A172 (cell line): ENCODE results near the gene PCCB. TPM values are rescaled to one million over a fixed set of nuclear protein-coding genes. Genes with fewer than 3 reads are reported as not detected.

Experiments
- DNase-seq: peaks from one replicate; pipeline ENCODE4 v3.0.0-alpha.2; 2015; ENCODE audit warnings: low spot score
- total RNA-seq: library from RNA; depleted of rRNA; stranded (reverse); fragments of >200 nt; shearing (Covaris generic); gene quantifications from 2 replicates; pipeline ENCODE4 v1.2.3, GENCODE V29; 2014; rRNA removed

The PCCB gene
- 58.5 and 58.8 TPM in 2 replicates for total RNA-seq

DNA sequence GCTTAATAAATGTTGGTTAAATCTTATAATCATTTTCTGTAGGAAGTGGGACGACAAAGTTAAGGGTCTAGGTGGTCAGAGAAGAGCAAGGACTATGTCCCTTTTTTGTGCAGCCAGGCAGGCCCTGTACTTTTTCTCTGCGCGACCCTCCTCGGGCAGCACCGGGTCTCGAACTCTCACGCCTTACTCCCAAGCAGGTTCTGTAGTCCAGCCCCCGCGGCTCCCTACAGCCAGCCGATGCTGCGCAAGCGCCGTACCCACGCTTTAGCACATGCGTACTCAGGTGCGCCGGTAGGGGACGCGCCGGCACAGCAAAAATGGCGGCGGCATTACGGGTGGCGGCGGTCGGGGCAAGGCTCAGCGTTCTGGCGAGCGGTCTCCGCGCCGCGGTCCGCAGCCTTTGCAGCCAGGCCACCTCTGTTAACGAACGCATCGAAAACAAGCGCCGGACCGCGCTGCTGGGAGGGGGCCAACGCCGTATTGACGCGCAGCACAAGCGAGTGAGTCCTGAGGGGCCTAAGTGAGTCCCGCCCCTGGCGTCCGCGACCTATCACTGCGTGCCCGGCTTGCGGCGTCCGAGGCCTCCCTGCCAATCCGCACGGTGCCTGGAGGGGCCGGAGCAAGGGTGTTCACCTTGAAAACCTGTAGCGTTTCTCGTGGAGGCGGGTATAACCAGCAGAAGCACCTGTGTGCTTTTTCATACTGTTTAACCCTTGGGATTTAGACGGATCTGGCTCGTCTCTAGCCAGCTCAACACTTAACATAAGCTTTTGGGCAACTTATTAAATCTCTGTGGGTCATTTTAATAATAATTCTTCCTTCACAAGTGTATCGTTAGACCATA is at the start of gene PCCB:
TSS of gene PCCB (plus strand) at position 282 of the 844 bp plus-strand sequence. CDS start at position 318, 36 bp downstream.
- peak; percentile 90 for DNase-seq

DNA sequence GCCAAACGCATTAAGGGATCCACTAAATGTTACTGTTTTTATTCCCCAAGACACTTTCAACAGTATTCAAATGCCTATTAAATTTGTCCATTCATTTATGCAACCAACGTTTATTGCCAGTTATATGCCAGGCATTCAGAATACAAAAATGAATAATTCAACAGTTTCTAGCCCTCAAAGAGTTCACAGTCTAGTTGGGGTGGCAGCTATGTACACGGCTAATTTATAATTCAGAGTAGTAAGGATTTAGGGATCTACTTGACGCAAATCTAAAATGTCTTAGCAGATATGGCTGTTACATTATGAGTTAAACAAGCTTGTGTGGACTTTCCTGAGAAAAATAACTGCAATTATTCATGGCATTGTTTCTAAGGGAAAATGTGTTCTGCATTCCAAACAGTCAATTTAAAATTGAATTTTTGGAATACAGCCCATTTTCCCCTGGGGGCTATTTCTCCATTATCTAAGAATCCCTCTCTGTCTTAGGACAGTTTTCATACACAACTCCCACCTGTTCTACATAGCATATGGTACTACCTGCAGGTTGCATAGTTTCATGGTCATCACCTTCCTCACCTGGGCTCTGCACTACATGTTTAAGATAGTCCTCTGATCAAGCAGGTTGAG is 42.5 kb upstream of the PCCB start:
- DNase-seq = no peak

DNA sequence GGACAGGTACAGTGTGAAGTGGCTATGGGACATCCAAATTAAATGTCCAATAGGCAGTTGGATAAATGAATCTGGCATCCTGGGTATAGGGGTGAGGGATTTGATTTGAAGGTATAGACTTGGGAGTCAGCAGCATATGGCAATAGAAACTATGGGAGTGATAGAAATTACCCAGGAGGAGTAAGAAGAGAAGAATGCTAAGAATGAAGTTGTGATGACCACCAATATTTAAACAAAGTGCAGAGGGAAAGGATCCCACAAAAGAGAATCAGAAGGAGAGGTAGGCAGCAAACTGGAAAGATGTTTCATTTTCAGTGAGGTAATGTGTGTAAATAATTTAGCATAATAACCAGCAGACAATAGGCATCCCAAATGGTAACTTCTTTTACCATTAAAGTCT is 40.2 kb upstream of the PCCB start:
- DNase-seq = peak; percentile 67

DNA sequence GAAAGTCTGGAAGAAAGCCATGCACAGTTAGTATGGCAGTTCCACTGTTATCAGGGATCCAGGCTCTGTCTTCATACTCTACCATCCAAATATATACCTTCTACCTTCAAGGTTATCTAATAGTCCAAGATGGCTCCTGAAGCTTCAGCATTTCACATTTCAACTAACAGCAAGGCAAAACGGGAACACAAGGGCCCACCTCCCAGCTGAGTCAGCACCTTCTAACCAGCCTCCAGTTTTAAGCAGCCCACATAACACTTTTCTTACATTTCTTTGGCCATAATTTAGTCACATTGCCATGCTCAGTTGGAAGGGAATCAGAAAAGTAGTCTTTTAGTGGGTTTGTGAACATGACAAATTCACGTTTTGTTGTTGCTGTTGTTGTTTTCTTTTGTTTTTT is 38.6 kb upstream of the PCCB start:
- DNase-seq = no peak

DNA sequence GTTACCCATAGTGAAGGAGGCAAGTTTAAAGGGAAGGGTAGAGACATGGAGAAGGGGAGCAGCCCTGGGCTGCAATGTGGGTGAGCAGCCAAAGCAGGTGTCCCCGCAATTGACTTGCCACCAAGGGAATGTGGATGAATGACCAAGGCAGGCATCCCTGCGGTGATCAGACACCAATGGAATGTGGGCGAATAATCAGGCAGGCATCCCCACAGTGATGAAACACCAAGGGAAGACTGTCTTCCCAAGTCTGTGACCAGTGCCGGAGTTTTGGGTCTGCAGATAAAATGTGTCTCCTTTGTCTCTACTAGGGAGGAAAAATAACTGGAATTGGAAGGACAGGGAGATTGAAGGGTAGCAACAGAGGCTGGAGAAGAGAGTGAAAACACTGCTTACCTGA is 27.4 kb upstream of the PCCB start:
- DNase-seq = peak; percentile 71

DNA sequence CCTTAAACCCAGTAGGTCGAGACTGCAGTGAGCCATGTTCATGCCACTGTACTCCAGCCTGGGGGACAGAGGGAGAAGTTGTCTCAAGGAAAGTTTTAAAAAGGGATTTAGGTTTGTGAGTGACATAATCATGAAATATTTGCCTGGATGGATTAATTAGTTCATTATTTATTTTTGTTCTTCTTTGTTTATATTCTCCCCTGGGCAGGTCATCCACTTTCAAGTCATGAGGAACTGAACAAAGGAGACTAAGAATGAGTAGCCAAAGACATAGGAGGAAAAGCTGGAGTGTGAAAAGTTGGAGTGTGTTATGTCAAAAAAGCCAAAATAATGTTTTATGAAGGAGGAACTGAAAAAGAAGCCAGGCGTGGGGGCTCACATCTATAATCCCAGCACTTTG is 17.7 kb upstream of the PCCB start:
- DNase-seq = no peak

DNA sequence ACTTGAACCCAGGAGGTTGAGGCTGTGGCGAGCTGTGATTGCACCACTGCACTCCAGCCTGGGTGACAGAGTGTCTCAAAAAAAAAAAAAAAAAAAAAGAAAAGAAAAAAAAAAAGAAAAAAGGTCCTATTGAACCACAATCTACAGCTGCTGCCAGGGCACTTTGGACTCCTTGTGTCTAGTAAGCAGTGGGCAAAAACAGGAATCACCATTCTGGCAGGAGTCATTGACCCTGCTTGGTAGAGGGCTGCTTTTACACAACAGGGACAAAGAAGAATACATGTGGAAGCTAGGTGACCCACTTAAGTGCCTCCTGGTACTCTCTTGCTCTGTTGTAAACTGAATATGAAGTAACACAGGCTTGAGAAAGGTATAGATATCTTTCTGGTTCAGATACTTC is 14.6 kb upstream of the PCCB start:
- no peak for DNase-seq

DNA sequence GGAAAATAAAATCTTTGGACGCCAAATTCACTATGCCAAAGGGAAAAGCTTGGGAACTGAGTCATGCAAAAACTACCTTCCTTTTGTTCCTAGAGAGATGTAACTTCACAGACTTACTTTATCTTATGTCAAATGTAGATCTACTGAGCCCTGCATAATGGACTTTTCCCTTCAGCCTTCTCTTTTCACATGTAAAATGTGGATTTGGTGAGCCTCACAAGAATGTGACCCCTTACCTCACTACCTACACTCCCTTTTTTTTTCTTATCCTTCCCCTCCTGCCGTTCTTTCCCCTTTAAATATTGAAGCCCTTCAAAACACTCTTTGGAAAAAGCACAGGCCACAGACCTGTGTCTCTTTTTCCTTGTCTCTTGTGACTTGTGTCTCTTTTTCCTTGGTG is 14.0 kb upstream of the PCCB start:
- DNase-seq = no peak

DNA sequence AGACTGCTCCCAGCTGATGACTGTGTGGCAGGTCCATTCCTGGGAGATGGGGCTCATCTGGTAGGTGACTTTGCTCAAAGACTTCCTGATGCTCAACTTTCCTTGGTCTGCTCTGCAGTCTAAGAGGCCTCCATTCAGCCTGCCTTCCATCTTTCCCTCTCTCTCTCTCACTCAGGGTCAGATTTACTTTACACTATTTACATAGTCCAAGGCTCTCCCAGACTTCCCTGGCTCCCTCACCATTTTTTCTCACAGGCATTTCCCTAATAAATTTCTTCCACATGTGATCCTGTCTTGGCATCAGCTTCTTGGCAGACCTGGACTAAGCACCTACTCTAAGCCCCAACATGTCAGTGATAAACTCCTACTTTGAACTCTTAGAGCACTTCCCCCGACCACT is 13.0 kb upstream of the PCCB start:
- DNase-seq = no peak

DNA sequence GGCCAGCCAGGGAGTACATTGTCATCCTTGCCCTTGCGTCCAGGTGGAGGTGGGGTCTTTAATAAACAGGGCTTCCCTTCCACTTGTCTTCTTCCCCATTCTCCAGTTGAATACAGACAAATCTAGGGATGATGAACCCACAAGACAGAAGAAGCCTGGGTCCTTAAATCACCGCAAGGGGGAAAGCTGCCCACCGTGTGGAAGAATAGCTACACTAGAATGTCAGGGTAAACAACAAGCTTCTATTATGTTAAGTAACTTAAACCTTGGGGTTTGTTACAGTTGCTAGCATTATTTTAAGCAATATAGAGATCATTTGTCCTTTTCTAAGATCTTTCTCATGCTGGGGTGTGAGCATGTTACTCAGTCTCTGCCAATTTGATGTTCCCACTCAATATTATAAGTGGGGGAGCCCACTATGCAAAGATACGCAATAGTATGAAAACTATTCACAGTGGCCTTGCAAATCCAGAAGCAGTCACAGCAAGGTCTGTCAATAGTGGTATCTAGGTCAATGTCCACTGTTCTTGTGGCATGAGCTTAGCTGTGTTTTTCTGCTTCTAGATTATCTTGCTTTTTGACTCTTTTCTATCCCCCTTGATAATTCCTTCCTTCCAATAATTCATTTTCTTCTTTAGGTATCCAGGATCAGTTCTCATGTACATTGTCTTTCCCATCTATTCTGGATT is 12.0 kb upstream of the PCCB start:
- DNase-seq = no peak

DNA sequence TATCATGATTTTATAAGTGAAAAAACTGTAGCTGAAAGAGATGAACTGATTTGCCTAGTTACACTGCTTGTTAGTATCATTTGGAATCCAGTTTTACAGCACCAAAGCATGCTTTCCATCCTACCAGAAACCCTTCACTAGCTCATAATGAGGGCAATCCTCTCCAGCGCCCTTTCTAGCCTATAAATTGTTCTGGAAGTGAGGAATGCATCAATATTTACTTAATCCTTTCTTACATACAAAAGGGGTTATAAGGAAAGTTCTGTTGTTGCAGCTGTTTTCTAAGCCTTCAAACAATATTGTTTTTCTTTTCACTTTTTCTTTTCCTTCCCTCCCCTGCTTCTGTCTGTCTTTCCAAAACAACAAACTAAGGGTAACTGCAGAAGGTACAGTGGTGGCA is 11.0 kb upstream of the PCCB start:
- DNase-seq = no peak

DNA sequence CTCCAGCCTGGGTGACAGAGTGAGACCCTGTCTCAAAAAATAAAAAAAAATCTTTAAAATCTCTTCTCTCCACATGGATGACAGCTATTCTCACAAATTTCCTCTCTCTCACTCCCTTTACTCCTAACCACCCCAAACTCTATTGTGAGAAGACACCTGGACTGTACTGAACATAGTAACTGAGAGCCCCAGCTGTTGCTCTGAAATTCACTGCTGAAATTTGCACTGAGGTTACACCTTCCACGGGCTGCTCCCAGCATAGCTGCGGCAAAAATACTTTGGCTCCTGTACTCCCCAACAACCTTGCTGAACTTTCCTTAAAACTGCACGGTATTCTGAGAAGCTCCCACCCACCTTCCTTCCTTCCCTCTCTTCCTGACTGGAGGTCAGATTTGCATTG is 4.4 kb upstream of the PCCB start:
- DNase-seq = no peak

DNA sequence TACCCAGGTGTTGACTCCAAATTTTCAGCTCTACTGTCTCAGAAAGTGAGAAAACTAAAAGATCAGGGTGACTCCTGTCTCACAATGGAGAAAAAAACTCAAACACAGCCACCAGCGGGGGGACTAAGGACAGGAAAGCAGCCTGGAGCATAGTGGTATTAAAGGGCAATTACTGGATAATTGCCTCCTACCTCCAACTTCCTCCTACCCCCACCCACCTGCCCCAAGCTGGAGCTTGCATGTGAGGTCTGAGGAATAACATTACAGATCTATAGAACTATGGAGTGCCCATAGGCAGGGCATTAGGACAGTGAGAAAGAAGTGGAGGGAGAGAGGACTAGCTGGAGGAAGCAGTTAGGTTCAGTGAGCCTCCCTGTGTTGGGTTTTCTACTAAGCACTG is 2.7 kb upstream of the PCCB start:
- no peak for DNase-seq

DNA sequence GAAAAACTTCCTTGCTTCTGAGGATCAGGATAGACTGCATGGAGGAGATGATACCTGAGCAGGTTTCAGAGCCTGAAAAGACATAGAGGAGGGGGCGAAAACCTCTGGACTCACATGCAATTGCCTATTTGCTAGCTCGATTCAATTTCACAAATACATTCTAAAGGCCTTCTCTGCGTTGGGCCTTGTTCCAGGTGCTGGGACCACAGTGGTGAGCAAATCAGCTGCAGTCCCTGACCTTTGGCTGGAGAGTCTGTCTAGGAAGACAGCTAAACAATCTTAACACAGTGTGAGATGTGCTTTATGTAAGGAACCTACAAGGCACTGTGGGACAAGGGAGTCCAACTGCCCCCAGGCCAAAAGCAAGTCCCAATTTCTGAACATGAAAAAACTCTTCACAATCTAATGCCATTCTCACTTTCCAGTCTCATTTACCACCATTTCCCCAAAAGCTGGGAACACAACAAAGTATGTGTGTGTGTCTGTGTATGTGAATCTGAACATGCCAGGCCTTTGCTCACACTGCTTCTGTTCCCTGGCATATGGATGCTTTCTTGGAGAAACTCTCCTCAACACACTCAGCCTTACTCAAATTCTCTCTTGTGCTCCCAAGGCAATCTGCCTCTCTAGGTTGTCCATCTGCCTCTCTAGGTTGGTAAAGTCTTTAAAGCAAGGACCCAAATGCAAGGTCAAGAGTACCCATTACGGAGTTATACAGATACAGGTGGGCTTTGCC is 2.1 kb upstream of the PCCB start:
- DNase-seq = no peak

DNA sequence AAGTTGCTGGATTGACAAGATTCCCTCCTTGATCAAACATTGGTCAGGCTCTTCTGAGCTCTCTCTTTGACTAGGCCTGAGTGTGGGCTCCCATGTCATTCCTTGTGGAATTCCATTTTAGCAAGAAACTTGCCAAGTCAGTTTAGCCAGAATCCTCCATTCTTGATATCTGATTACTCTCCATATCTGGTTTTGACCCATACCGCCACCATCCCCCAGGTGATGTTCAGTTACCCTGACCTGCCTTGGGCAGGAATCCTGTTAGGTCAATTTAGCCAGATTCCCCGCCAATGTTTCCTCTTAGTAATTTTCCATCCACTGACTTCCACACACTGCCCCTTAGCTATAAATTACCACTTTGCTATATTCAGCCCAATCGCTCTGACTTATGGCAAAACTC is 1.0 kb upstream of the PCCB start:
- no peak for DNase-seq

DNA sequence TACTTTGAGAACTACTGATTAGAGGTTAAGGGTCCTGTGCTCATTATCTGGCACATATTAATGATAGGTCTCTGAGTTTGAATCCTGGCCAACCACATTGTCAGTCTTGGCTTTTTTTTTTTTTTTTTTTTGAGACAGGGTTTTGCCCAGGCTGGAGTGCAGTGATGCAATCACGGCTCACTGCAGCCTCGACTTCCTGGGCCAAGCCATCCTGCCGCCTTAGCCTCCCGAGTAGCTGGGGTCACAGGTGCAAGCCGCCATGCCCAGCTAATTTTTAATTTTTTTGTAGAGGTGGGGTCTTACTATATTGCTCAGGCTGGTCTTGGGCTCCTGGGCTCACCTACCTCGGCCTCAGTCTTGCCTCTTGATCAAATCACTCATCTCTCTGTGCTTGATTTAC is 547 bp upstream of the PCCB start:
- DNase-seq = no peak

DNA sequence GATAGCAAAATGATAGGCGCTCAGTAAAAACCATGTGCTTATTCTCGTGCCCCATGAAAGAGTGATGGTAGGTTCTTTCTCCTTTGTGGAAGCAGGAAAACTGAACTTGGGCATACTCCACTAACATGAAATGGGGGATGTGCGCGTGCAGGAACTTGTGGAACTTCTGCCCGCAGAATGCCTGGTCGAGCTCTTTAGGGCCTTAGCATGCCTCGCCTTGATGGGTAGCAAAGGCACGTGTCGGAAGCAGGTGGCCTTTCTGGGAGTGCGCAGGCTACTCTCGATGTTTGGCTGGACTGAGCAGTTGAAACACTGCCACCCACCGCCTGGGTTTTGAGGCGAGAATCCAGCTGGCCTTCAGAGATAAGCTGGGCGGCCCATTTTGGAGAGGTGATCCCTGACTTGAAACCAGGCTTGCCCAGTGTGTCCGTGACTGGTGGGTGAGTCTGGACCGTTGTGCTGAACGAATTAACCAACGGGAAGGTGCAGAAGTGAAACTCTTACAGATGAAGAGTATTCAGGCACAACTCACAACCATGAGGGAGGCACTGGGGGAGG is 842 bp downstream of the PCCB start:
- peak; percentile 56 for DNase-seq

DNA sequence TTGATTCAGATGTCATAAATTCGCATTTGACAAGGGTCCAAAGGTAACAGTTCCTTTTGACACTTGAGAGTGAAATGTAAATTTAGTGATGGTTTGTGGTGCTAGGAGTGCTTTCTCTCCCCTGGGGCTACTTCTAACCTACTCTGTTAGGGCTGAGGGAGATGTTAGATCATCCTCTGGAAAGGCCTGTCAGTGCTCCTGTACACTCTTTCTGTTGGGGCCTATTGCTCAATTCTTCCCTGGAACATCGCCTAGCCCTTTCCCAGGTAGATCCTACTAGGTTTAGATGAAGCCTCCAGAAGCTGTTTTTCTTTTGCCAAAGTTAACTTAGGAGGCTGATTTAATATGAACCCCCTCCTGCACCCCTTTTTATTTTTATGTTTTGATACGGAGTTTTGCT is 1.4 kb downstream of the PCCB start:
- no peak for DNase-seq

DNA sequence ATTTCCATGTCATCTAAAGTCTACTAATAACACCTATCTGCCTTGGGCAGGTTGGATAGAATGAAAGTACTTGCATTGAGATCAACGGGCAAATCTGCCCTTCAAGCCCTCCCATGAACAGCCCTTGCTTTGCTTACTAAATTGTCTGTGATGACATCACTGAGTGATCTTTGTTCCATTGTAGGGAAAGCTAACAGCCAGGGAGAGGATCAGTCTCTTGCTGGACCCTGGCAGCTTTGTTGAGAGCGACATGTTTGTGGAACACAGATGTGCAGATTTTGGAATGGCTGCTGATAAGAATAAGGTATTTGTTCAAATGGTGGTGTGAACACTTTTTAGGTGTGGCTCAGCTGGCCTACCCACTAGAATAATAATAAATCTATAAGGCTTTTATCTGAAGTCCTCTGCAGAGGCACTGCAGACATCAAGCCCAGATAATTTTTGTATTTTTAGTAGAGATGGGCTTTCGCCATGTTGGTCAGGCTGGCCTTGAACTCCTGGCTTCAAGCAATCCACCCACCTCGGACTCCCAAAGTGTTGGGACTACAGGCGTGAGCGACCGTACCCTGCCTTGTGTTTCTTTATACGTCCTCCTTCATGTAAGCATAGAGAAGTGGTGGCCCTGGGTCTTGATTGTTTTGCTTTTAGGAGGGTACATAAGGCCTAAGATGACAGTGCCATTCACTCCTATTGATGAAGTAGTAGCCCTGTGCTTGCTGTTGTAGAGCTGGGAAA is 5.7 kb downstream of the PCCB start:
- no peak for DNase-seq

DNA sequence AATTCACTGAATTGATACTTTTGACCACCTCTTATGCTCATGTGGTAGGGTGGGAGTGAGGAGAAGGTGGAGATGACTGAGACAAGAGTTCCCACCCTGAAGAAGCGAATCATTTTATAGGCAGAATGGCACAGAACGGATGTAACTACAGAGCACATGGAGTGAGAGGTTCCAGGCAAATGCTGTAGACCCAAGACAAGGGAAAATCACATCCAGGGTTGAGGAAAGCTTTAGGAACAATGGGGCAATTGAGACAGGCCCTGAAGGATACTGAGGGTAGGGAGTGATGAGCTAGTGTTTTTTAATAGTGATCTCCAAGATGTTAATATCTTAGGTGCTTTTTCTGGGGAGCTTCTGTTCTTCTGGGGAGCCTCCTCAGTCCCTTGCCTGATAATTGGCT is 8.1 kb downstream of the PCCB start:
- no peak for DNase-seq

DNA sequence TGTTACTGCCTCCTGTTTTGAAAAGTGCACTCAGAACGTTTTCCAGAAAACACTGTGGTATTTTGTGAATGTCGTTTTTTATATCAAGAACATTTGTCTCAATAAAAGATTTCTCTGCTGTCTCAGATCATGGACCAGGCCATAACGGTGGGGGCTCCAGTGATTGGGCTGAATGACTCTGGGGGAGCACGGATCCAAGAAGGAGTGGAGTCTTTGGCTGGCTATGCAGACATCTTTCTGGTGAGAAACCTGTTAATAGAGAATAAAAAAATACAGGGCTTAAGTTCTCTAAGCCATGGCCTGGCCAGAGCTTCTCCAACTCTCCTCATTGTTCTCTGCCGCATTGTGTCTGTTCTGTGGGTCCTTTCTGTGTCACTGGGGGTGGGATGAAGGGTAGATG is 11.7 kb downstream of the PCCB start:
- DNase-seq = no peak
